GM12875 (cell line): ENCODE results near the gene KYAT1.

Experiments
- H3K4me3 ChIP-seq: one replicate; pipeline ENCODE4 v1.5.1; 2011; ENCODE audit warnings: low read depth, low read length, control low read depth
- CTCF ChIP-seq: IDR thresholded peaks from 2 replicates; pipeline ENCODE4 v1.5.1; 2011; ENCODE audit warnings: low read depth, mild to moderate bottlenecking, control low read depth, inconsistent platforms, low read length, moderate library complexity, borderline replicate concordance; ENCODE audit not compliant: insufficient read depth

KYAT1 gene

DNA sequence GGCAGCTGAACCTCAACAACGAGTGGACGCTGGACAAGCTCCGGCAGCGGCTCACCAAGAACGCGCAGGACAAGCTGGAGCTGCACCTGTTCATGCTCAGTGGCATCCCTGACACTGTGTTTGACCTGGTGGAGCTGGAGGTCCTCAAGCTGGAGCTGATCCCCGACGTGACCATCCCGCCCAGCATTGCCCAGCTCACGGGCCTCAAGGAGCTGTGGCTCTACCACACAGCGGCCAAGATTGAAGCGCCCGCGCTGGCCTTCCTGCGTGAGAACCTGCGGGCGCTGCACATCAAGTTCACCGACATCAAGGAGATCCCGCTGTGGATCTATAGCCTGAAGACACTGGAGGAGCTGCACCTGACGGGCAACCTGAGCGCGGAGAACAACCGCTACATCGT is 26.6 kb upstream of the KYAT1 start:
- no peak overlapping the region for H3K4me3 ChIP-seq
- TF ChIP-seq CTCF = no peak

DNA sequence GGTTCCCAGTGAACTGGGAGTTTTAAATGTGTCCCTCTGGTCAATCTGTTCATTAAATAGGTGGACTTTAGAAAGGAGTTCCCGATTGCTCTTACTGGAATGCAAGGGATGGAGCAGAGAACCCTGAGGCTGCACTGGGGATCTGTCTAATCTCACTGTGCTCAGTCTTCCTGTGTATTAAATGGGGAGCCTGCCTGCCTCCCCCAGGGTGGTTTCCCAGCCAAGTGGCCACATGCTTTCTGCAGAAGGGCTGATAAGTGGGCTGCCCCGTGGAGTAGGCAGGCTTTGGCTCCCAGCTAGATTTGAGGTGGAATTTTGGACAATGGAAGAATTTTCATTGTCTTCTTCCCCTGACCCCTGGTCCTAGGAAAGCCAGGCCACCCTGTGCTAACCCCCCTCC is 25.0 kb upstream of the KYAT1 start:
- H3K4me3 ChIP-seq = no peak overlapping the region
- no peak for TF ChIP-seq CTCF

DNA sequence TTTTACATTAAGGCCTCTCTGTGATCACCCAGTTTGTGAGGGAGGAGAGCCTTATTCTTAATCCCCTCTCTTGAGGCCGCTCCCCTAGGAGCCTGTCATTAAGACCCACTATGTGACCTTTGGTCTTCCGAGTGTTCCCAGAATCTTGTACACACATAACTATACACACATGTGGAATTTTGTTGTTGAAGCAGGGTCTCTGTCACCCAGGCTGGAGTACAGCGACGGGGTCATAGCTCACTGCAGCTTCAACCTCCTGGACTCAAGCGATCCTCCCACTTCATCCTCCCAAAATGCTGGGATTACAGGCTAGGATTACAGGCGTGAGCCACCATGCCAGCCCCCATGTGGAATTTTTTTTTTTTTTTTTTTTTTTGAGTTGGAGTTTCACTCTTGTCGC is 24.2 kb upstream of the KYAT1 start:
- TF ChIP-seq CTCF = no peak

DNA sequence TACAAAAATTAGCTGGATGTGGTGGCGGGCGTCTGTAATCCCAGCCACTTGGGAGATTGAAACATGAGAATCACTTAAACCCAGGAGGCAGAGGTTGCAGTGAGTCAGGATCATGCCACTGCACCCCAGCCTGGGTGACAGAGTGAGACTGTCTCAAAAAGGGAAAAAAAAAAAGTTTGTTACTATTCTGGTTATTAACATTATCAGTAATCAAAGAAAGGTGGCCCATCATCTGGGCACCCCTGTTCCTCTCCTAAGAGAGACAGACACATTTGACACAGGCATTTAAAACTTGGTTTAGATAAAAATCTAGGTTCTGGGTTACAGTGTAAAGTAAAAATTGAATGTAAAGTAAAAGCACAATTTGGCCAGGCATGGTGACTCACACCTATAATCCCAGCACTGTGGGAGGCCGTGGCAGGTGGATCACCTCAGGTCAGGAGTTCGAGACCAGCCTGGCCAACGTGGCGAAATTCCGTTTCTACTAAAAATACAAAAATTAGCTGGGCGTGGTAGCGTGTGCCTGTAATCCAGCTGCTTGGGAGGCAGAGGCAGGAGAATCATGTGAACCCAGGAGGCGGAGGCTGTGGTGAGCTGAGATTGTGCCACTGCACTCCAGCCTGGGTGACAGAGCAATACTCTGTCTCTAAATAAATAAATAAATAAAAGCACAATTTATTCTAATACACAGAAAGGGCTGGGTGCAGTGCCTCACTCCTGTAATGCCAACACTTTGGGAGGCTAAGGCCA is 22.3 kb upstream of the KYAT1 start:
- no peak for TF ChIP-seq CTCF
- no peak overlapping the region for H3K4me3 ChIP-seq

More for the DNA sequence above, 24.2 kb upstream of the KYAT1 start:
- no peak overlapping the region for H3K4me3 ChIP-seq

DNA sequence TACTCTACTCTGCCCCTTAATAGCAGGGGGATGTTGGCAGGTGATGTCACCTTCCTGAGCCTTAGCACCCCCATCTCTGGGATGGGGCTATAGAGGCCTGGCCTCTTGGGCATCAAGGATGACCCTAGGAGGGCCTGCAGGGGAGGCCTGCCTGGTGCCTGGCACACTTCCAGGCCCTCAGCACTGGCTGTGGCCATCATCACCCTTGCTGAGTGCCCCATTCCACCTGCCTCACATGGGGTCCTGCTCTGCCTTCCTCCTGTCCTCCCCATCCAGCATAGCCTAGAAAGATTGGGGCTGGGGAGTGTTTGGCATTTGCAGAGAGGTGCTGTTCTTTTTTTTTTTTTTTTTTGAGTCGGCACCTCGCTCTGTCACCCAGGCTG is 21.3 kb upstream of the KYAT1 start:
- no peak for TF ChIP-seq CTCF

DNA sequence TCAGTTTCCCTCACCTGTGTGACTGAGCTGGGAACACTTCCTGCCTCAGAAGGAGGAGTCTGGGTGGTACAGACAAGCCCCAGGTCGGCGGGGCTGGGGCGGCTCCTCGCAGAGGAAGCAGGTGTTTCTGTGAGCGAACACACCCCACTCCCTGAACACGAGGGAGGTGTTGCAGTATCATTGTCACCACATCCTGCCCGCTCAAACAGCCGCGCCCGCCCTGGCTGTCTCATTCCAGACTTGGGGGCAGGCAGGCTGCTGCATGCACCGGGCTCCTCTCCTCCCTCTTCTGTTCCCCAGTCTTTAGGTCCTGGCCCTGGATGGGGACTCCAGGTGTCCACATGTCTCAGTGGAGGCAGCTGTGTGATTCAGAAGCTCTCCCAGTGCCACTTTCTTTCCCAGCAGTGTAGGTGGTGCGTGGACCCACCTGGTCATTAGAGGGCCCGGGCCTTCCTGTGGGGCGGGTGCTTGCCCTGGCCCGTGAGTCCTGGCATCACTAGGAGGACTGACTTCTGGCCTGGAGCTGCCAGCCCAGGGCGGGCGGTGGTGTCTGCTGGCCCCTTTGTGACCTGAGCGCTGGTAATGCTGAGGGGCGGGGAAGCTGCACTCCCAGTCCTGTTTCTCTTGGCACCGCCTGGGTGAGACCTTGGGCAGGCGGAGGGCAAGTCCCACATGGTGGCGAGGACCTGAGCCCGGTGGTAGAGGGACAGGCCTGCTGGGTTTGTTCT is 20.8 kb upstream of the KYAT1 start:
- peak overlapping the region; percentile 11 for H3K4me3 ChIP-seq

More for the DNA sequence above, 21.3 kb upstream of the KYAT1 start:
- H3K4me3 ChIP-seq = no peak overlapping the region

More for the DNA sequence above, 20.8 kb upstream of the KYAT1 start:
- TF ChIP-seq CTCF = no peak
